Raji (cell line): ENCODE data around the gene ZNF750.

Experiments used
- POLR2A ChIP-seq: IDR thresholded peaks from 2 replicates; pipeline ENCODE4 v1.6.1; 2011; ENCODE audit warnings: low read depth, low read length, control low read depth; ENCODE audit not compliant: insufficient read depth

ZNF750 gene

DNA sequence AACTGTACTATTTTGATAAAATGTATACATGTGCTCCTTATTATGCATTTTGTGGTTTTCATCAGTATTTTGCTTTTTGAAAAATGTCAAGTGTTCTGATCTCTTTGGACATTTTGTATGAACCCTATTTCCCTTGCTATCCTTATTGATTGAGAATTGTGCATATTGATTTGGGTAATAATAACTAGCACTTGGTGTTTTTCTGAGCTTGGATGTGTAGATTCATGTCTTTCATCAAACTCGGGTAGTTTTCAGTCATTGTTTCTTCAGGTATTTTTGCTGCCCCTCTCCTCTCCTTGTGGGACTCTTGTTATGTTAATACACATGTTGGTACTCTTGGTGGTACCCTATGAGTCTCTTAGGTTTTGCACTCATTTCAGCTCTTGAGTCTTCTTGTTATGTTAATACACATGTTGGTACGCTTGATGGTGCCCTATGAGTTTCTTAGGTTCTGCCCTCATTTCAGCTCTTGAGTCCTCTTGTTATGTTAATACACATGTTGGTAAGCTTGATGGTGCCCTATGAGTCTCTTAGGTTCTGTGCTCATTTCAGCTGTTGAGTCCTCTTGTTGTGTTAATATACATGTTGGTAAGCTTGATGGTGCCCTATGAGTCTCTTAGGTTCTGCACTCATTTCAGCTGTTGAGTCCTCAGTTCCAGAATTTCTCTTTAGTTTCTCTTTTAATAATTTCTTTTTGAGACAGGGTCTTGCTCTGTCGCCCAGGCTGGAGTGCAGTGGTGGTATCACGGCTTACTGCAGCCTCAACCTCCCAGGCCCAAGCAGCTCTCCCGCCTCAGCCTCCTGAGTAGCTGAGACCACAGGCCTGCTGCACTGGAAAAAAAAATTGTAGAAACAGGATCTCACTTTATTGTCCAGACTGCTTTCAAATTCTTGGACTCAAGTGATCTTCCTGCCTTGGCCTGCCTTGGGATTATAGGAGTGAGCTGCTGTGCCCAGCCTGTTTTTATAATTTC, 19.3 kb downstream of the ZNF750 start:
- no peak for TF ChIP-seq POLR2A

GRCh38 chr17:82817947-82818346, 21.9 kb downstream of the ZNF750 start:
- TF ChIP-seq POLR2A: no peak

DNA sequence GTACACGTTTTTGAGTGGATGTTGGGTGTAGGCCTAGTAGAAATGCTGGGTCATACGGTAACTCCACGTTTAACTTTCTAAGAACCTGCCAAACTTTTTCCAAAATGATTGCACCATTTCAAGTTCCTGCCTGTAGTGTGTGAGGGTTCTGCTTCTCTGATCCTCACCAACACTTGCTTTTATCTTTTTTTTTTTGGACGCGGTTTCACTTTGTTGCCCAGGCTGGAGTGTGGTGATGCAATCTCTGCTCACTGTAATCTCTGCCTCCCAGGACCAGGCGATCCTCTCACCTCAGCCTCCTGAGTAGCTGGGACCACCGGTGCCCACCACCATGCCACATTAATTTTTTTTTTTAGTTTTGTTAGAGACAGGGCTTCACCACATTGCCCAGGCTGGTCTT, 23.5 kb downstream of the ZNF750 start:
- no peak for TF ChIP-seq POLR2A

DNA sequence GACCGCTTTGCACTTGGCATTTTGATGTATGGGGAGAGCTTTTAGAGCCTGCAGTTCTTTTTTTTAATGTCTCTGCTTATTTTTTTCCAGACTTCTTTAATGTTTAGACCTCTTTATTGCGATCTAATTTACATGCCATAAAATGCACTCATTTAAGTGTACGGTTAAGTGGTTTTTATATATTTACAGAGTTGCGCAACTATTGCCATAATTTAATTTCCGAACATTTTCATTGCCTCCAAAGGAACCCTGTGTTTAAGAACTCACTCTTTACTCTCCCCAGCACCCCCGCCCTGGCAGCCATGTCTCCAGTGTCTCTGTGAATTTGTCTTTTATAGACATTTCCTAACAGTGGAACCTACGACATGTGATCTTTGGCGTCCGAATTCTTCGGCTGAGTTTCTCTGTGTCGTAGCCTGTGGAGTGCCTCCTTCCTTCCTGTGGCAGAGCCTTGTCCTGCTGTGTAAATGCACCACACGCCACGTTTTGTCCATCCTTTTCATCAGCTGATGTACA, 24.0 kb downstream of the ZNF750 start:
- no peak for TF ChIP-seq POLR2A

GRCh38 chr17:82815354-82815753, 24.5 kb downstream of the ZNF750 start:
- no peak for TF ChIP-seq POLR2A

- no peak for TF ChIP-seq POLR2A
Observed at GRCh38 chr17:82814834-82815233, 25.0 kb downstream of the ZNF750 start.

DNA sequence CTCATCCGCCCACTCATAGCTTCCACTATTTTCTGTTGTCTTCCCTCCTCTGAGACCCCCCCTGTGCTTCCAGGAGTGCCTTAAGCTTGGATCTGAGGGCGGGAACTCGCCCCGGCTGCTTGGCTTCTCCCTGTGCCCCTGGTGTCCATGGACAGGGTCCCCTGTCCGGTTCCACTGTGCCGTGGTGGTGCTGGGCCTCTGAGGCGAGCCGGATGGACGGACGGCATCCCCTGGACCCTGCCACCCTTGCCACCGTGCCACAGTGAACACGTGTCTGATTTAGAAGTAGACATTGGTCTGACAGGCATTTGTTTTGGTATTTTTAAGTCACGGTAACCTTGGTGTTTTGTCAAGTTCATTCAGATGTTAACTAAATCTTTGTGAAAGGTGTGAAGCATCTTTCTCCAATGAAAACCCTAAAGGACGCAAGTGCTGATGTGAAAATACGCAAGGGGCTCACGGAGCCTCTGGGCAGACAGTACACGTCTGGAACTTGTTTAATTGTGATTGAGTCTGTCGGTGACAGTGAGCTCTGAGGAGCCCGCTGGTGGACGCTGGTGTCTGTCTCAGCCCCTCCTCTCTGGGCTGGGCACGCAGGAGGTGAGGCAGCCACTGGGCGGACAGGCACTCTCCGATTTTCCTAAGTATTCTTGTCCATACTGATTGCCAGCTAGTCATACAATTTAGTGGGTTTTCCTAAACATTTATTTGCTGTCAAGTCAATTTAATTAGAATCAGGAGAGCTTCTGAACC, 26.3 kb downstream of the ZNF750 start:
- TF ChIP-seq POLR2A: no peak

DNA sequence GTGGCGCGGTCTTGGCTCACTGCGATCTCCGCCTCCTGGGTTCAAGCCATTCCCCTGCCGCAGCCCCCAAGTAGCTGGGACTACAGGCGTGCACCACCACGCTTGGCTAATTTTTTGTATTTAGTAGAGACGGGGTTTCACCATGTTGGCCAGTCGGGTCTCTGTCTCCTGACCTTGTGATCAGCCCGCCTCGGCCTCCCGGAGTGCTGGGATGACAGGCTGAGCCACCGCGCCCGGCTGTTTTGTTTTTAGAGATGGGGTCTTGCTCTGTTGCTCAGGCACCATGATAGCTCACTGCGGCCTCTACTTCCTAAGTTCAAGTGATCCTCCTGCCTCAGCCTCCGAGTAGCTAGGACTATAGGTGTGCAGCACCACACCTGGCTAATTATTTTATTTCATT, 27.2 kb downstream of the ZNF750 start:
- no peak for TF ChIP-seq POLR2A

GRCh38 chr17:82812058-82812457, 27.8 kb downstream of the ZNF750 start:
- TF ChIP-seq POLR2A: no peak

- TF ChIP-seq POLR2A: no peak
Observed at GRCh38 chr17:82810644-82811430, 29.0 kb downstream of the ZNF750 start.

DNA sequence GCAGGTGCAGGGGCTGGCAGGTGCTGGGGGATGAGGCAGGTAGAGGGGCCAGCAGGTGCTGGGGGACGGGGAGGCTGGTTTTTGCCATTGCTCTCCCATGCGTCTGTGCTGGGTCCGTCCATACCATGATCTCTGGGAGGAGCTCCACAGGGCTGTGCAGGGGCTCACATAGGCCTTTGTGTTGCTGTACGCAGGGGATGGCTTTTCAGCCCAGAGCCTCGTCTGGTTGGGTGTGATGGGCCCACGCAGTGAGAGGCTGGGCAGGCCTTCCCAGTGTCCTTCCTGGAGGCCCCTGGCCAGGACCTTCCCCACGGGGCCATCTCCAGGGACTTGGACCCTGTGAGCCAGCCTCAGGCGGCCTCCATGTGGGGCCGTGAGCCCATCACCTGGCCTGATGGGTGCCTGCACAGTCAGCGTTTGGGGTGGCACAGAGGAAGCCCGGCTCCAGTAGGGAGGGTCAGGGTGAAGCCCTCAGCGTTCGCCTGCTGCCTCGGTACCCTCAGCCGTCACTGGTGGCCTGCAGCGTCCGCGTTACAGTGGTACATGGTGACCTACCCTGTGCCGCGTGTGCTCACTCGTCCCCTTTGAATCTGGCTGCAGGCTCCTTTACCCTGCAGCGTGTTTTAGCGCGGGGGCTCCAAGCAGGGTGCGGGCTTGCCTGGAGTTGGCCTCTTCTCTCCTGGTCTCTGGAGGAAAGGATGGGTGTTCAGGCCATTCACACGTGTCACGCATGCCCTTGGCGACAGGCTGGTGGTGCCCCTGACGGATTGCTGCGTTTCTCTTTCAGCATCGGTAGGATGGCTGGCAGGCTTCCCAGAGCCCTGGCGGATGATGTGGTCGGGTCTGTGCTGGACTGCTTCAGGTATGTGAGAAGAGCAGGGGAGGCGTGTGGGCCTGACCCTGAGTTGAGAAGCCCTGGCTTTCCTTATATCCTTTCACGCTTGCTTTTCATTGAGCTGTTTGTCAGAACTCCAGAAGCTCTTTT, 30.6 kb downstream of the ZNF750 start:
- no peak for TF ChIP-seq POLR2A

DNA sequence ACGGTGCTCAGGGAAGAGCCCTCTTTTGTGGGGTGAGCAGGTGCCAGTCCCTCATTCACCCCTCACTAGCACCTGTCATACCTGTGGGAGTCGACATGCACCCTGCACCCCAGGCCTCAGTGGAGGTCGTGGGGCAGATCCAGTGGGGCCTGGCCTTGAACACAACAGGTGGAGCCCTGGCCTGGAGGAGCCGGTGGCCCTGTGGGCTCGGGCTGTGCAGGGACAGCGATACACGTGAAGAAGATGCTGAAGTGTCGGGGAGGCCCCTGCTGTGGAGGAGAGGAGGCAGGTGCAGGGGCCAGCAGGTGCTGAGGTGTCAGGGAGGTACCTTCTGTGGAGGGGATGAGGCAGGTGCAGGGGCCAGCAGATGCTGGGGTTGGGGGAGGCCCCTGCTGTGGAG, 31.8 kb downstream of the ZNF750 start:
- no peak for TF ChIP-seq POLR2A

DNA sequence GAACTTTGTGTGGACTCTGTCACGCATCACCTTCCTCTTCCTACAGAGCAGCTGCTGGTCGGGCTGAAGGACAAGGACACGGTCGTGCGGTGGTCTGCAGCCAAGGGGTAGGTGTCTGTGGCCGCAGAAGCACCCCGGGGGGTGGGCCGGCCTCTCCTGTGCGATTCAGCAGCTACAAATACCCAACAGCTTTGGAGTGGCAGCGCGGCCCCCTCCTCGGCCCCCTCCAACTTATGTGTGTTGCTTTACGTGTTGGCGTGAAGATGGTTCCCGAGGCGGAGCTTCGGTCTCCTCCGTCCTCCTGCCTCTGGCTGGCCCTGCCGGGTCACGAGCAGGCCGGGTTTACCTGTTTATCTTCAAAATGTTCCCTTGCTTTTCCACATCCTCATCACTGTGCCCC, 32.3 kb downstream of the ZNF750 start:
- TF ChIP-seq POLR2A: no peak

GRCh38 chr17:82807101-82807500, 32.7 kb downstream of the ZNF750 start:
- TF ChIP-seq POLR2A: no peak
